ENCODE results near the gene ZDHHC11B. TPM values are rescaled to one million over a fixed set of nuclear protein-coding genes. Genes with fewer than 3 reads are reported as not detected.

ZDHHC11B gene
- total and polyA plus RNA-seq, 2 of the 13 experiments (the other 11 are each of a cell fraction or from before 2014, with no cell fraction given) = 0.11 to 0.12 TPM

- TF ChIP-seq ZNF407 (CRISPR knock-in tag; IDR thresholded peaks at IDR 0.05; ENCODE audit: not compliant biosample characterization) = no peak
- TF ChIP-seq ZNF687 (CRISPR knock-in tag; IDR thresholded peaks at IDR 0.05) = peak; percentile 35; the same call in 1 of the 2 replicates
- TF ChIP-seq ZNF30 (CRISPR knock-in tag; IDR thresholded peaks at IDR 0.05) = 0 out of 2 replicates have a peak, but pooled peaks have one; percentile 5
- no peak for TF ChIP-seq ZNF790 (CRISPR knock-in tag; IDR thresholded peaks at IDR 0.05; ENCODE audit: borderline replicate concordance)
- TF ChIP-seq GTF3A (CRISPR knock-in tag; conservative IDR thresholded peaks at IDR 0.05) = no peak
- TF ChIP-seq RELA (CRISPR knock-in tag; IDR thresholded peaks at IDR 0.05) = no peak
- TF ChIP-seq GATAD2A (CRISPR knock-in tag; IDR thresholded peaks at IDR 0.05) = no peak
- TF ChIP-seq ZFP90 (CRISPR knock-in tag; IDR thresholded peaks at IDR 0.05; ENCODE audit: borderline replicate concordance) = no peak
- TF ChIP-seq HNRNPLL (IDR thresholded peaks at IDR 0.05; ENCODE audit: low read depth, low read length, poor library complexity, severe bottlenecking) = peak; percentile 61
These were observed 26.4 kb downstream of the ZDHHC11B start (continued) for GRCh38 chr5:757931-758697.
